Measurements from ENCODE around the gene STAB1.

GRCh38 chr3:52516509-52517195 is 21.5 kb downstream of the STAB1 start:
- no peak for TF ChIP-seq CTCF (conservative IDR thresholded peaks at IDR 0.05; ENCODE audit: low read depth, low read length)
- TF ChIP-seq EZH2 (IDR thresholded peaks at IDR 0.05; ENCODE audit: low read length, unreplicated experiment), result no peak
- no peak for TF ChIP-seq EZH2phosphoT487 (IDR thresholded peaks at IDR 0.05; ENCODE audit: borderline replicate concordance, low read length)

All from PC-3 (cell line).